Activated T-cell treated with anti-CD3 and anti-CD28 coated beads for 1 hour (primary cell): Measurements from ENCODE around the gene GNB3.
"Not testable (repeated sequence)": the region's sequence is repeated elsewhere in the genome, so short reads cannot be mapped to it uniquely, and the experiment has no call there.

Experiments
- DNase-seq: peaks from one replicate; pipeline ENCODE4 v3.0.0-alpha.2; 2020; ENCODE audit warnings: low read depth

GNB3 gene

DNA sequence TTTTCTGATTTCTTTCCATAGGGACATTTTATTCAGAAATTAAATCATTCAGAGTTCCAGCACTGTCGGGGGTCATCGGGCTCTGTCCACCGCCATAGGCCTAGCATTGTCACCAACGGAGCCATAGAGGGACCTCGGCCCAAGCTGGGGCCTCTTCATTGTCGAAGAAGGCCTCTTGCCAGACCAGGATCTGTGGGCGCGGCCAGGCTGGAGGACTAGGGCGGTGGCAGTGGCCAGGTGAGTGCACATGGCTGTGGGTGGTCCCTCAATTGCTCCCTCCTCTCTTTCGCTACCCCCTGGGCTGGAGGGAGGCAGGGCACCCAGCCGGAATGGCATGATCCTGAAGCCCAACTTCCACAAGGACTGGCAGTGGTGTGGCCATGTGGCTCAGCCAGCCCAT is 43.0 kb downstream of the GNB3 start:
- DNase-seq: no peak

DNA sequence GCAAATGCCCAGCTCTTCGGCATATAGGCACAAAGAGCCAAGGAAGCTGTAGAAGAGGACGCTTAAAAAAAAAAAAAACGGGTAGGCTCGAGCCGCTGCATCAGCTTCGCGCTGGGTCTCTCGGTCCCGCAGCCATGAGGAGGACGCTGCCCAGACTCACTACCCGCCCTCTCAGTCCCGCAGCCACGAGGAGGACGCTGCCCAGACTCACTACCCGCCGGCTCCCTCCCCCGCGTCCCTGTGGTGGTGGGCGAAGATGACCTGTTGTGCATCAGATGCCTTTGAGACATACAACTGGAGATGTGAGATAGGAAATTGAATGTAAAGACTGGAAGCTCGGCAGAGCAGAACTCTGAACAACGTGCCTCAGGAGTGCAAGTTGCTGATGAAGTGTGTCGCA is 43.8 kb downstream of the GNB3 start:
- no peak for DNase-seq

DNA sequence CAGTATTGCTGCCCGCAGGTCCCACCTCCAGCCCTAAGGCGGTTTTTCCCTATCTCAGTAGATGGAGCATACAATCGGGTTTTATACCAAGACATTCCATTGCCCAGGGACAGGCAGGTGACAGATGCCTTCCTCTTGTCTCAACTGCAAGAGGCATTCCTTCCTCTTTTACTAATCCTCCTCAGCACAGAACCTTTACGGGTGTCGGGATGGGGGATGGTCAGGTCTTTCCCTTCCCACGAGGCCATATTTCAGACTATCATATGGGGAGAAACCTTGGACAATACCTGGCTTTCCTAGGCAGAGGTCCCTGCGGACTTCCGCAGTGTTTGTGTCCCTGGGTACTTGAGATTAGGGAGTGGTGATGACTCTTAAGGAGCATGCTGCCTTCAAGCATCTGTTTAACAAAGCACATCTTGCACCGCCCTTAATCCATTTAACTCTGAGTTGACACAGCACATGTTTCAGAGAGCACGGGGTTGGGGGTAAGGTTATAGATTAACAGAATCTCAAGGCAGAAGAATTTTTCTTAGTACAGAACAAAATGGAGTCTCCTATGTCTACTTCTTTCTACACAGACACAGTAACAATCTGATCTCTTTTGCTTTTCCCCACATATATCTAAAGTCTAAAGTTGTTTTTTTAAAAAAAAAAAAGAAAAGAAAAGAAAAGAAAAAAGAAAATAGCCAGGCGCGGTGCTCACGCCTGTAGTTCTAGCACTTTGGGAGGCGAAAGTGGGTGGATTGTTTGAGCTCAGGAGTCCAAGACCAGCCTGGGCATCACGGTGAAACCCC is 45.7 kb downstream of the GNB3 start:
- not testable (repeated sequence) for DNase-seq

DNA sequence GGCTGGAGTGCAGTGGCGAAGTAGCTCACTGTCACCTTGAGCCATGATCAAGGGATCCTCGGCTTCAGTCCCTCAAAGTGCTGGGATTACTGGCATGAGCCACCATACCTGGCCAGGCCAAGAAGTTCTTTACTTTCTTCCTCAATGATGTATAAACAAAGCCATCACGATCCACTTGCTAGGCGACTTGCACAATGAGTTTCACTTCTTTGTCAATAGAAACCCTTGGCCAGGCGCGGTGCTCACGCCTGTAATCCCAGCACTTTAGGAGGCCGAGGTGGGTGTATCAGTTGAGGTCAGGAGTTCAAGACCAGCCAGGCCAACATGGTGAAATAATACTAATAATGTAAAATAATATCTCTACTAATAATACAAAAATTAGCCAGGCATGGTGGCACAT is 46.7 kb downstream of the GNB3 start:
- DNase-seq: no peak

DNA sequence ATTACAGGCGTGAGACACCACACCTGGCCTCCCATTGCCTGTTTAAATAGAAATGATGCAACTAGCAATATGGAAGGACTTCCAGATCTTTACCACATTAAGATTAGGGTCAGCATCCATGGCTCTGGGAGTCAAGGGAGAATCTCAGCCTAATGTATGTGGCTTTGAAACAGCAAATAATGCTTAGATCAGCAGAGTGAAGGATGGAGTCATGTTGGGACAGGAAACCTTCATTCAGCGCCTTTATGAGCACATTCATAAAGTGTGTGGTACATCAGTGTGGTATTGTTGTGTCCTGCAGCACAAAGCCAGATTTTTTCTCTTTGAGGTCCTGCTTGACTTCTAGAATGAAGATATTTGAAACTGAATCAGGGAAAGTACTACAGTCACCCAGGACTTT is 47.6 kb downstream of the GNB3 start:
- no peak for DNase-seq

DNA sequence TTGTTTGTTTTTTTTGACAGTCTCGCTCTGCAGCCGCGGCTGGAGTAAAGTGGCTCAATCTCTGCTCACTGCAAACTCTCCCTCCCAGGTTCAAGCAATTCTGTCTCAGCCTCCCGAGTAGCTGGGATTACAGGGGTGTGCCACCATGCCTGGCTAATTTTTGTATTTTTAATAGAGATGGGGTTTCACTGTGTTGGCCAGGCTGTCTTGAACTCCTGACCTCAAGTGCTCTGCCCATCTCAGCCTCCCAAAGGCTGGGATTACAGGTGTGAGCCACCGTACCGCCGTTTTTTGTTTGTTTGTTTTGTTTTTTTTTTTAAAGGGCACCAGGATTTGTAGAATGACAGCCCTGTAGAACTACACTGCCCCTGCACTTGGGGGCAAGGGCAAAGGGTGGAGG is 48.1 kb downstream of the GNB3 start:
- DNase-seq: not testable (repeated sequence)

DNA sequence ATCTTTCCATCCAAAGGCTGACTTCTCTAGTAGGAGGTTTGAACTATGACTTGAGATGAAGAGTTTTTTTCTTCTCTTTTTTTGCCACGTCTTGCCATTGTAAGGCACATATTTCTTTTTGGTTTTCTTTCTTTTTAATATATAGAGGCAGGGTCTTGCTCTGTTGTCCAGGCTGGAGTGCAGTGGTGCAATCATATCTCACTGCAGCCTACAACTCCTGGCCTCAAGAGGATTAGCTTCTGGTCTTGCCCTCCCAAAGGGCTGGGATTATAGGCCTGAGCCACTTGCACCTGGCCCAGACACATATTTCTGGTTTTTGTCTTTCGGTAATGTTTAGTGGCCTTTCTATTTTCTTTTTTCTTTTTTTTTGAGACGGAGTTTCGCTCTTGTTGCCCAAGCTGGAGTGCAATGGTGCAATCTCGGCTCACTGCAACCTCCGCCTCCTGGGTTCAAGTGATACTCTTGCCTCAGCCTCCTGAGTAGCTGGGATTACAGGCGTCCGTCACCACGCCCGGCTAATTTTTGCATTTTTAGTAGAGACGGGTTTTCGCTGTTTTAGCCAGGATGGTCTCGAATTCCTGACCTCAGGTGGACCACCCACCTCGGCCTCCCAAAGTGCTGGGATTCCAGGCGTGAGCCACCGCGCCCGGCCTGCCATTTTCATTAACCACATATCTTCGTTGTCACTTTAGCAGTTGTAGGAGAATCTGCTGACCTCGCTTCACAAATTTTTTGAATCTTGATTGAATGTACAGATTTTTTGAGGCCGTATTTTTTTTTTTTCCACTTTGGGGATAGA is 49.2 kb downstream of the GNB3 start:
- not testable (repeated sequence) for DNase-seq

DNA sequence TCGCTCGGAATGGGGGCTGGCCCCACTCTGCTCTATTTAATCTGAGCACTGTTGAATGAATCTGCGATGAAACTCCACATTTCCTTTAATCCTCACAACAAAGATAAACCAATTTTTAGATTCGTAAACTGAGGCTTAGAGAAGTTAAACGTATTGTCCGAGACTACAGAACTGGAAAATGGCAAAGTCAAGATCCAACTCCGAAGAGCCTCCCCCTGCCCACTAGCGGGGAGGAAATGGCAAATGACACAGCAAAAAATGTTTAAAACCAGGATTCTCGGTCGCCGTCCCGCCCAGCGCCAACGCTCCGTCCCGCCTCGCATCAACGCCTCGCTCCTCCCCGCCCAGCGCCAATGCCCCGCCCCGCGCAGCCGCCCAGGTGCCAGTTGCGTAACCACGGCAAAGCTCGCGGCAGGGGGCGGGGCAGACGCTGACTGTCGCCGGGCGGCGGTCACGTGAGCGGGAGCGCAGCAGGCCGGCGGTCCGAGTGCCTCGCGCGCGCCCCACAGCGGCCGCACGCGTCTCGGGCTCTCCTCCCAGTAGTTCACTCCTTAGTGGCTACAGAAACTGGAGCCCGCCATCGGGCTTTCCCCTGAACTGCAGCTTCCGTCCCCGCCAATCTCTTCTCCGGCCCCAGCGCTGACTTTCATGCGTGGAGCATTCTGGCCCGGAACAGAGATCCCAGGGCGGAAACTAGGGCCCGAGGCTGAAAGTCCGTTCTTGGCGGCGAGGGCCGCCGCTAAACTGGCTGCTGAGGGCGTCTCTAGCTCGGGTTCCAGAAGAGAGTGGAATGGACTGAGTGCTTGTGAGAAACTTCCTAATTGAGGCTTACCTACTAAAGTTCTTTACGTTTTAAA is 50.3 kb downstream of the GNB3 start:
- peak; percentile 98 for DNase-seq

DNA sequence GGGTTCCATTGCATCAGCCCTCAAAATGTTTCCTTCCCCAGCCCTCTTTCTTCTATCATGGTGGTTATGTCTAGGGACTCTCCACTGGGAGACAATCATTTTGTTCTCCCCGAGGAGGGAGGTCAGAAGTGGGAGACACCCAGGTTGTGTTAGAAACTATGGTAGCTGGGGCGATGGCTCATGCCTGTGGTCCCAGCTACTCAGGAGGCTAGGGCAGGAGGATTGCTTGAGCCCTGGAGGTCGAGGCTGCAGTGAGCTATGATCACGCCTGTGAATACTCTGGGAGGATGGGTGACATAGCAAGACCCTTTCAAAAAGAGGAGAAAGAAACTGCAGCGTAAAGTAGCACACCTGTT is 50.9 kb downstream of the GNB3 start:
- no peak for DNase-seq

DNA sequence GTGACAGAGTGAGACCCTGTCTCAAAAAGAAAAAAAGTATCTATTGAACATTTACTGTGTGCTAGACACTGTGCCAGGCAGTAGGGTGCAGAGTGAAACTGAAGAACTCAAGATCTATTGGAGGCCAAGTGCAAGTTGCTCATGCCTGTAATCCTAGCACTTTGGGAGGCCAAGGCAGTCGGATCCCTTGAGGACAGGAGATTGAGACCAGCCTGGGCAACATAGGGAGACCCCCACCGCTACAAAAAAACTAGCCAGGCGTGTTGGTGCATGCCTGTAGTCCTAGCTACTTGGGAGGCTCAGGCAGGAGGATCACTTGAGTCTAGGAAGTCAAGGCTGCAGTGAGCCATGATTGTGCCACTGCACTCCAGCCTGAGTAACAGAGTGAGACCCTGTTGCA is 52.0 kb downstream of the GNB3 start:
- DNase-seq: not testable (repeated sequence)

DNA sequence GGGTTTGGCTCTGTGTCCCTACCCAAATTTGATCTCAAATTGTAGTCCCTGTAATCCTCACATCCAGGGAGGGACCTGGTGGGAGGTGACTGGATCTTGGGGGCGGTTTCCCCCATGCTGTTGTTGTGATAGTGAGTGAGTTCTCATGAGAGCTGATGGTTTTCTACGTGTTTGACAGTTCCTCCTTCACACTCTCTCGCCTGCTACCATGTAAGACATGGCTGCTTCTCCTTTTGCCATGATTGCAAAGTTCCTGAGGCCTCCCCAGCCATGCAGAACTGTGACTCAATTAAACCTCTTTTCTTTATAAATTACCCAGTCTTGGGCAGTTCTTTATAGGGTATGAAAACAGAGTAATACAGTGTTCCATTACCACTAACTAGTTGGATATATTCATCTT is 53.6 kb downstream of the GNB3 start:
- DNase-seq: no peak
